ENCODE results near the gene DEDD.

DEDD gene

GRCh38 chr1:161114556-161114955 lies 17.9 kb downstream of the DEDD start:
- peaks cover 2% of the 10 kb centered on the region for H3K36me3 ChIP-seq (ENCODE audit: control insufficient read depth, insufficient read depth, low read length)
- no peak overlapping the region for H3K4me3 ChIP-seq (ENCODE audit: low read length)
- H3K4me1 ChIP-seq (ENCODE audit: control insufficient read depth, insufficient read depth, low read length), result peaks cover 11% of the 10 kb centered on the region
- H3K27ac ChIP-seq (ENCODE audit: low read depth, low read length), result no peak overlapping the region
- H3K9ac ChIP-seq (ENCODE audit: low read length), result no peak overlapping the region
- H3K27me3 ChIP-seq (ENCODE audit: control insufficient read depth, insufficient read depth, low read length), result no peaks in the 10 kb centered on the region

DNA sequence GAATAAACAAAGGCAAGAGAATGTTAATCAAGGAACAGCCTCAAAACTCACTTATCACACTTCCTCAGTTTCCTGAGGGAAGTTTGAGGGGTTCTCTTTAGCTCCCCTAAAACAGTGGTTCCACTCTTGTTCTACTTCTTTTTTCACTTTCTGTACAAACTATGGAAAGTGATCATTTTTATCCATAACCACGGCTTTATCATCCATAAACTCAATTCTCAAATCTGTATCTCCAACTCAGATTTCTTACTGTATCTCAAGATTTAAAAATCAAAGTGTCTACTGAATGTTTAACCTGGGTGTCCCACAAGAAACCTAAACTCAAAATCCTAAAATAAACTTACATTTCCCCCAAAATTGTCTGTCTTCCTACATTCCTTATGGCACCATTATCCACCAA lies 18.6 kb downstream of the DEDD start:
- Histone ChIP-seq H3K4me3 (ENCODE audit: low read length) (no peak overlapping the region), H3K27me3 (ENCODE audit: control insufficient read depth, insufficient read depth, low read length) (no peaks in the 10 kb centered on the region), H3K27ac (ENCODE audit: low read depth, low read length) (no peak overlapping the region), H3K4me1 (ENCODE audit: control insufficient read depth, insufficient read depth, low read length) (peaks cover 5% of the 10 kb centered on the region), H3K9ac (ENCODE audit: low read length) (no peak overlapping the region), H3K36me3 (ENCODE audit: control insufficient read depth, insufficient read depth, low read length) (peaks cover 3% of the 10 kb centered on the region)

DNA sequence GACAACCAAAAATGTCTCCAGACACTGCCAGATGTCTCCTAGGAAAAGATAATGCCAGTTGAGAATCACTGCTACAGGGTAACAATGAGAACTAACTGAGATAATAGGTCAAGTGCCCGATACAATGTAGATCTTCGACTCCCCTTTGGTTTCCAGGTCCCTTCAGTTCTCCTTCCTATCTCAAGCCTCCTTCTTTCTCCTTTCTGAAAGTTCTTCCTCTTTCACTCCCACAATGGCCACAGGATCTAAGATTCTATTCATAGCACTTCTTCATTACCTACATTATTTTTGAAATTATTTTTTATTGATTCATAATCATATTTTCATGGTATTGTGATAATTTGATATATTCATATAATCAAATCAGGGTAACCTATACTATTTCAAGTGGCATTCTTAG lies 20.9 kb downstream of the DEDD start:
- H3K36me3 ChIP-seq (ENCODE audit: control insufficient read depth, insufficient read depth, low read length), result peaks cover 3% of the 10 kb centered on the region
- no peak overlapping the region for H3K9ac ChIP-seq (ENCODE audit: low read length)
- H3K27me3 ChIP-seq (ENCODE audit: control insufficient read depth, insufficient read depth, low read length), result no peaks in the 10 kb centered on the region
- no peaks in the 10 kb centered on the region for H3K4me1 ChIP-seq (ENCODE audit: control insufficient read depth, insufficient read depth, low read length)
- H3K4me3 ChIP-seq (ENCODE audit: low read length), result no peak overlapping the region
- H3K27ac ChIP-seq (ENCODE audit: low read depth, low read length), result no peak overlapping the region

DNA sequence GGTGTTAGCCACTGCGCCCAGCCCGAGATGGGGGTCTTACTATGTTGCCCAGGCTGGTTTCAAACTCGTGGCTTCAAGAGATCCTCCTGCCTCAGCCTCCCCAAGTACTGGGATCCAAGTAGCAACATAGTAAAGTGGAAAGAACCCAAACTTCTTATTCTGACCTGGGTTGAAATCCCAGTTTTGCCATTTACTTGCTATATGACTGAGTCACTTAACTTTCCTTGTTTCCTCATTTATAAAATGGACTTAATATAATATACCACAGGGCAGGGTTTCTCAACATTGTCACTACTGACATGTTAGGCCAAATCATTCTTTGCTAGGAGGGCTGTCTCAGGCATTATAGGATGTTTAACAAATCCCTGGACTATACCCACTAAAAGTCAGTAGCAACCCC lies 21.4 kb downstream of the DEDD start:
- Histone ChIP-seq H3K27ac (ENCODE audit: low read depth, low read length) (no peak overlapping the region), H3K36me3 (ENCODE audit: control insufficient read depth, insufficient read depth, low read length) (peaks cover 3% of the 10 kb centered on the region), H3K9ac (ENCODE audit: low read length) (no peak overlapping the region)

GRCh38 chr1:161106431-161106830 lies 26.0 kb downstream of the DEDD start:
- H3K9ac ChIP-seq (ENCODE audit: low read length), result no peak overlapping the region
- H3K36me3 ChIP-seq (ENCODE audit: control insufficient read depth, insufficient read depth, low read length), result peaks cover 12% of the 10 kb centered on the region
- H3K27me3 ChIP-seq (ENCODE audit: control insufficient read depth, insufficient read depth, low read length), result no peaks in the 10 kb centered on the region
- H3K27ac ChIP-seq (ENCODE audit: low read depth, low read length), result no peak overlapping the region
- H3K4me3 ChIP-seq (ENCODE audit: low read length), result no peak overlapping the region
- H3K4me1 ChIP-seq (ENCODE audit: control insufficient read depth, insufficient read depth, low read length), result no peaks in the 10 kb centered on the region

More for the DNA sequence above, 21.4 kb downstream of the DEDD start:
- no peaks in the 10 kb centered on the region for H3K27me3 ChIP-seq (ENCODE audit: control insufficient read depth, insufficient read depth, low read length)
- H3K4me3 ChIP-seq (ENCODE audit: low read length), result no peak overlapping the region
- H3K4me1 ChIP-seq (ENCODE audit: control insufficient read depth, insufficient read depth, low read length), result no peaks in the 10 kb centered on the region

- Histone ChIP-seq H3K4me1 (ENCODE audit: control insufficient read depth, insufficient read depth, low read length) (peaks cover 3% of the 10 kb centered on the region), H3K36me3 (ENCODE audit: control insufficient read depth, insufficient read depth, low read length) (peaks cover 9% of the 10 kb centered on the region), H3K4me3 (ENCODE audit: low read length) (no peak overlapping the region), H3K27me3 (ENCODE audit: control insufficient read depth, insufficient read depth, low read length) (no peaks in the 10 kb centered on the region), H3K9ac (ENCODE audit: low read length) (no peak overlapping the region), H3K27ac (ENCODE audit: low read depth, low read length) (no peak overlapping the region)
These were observed 31.9 kb downstream of the DEDD start for GRCh38 chr1:161100556-161100955.

- Histone ChIP-seq H3K4me1 (ENCODE audit: control insufficient read depth, insufficient read depth, low read length) (peaks cover 3% of the 10 kb centered on the region), H3K27ac (ENCODE audit: low read depth, low read length) (peak overlapping the region; percentile 69), H3K4me3 (ENCODE audit: low read length) (peak overlapping the region; percentile 76), H3K36me3 (ENCODE audit: control insufficient read depth, insufficient read depth, low read length) (peaks cover 9% of the 10 kb centered on the region), H3K27me3 (ENCODE audit: control insufficient read depth, insufficient read depth, low read length) (no peaks in the 10 kb centered on the region), H3K9ac (ENCODE audit: low read length) (no peak overlapping the region)
These were observed 33.2 kb downstream of the DEDD start for GRCh38 chr1:161099090-161099802.

- H3K27me3 ChIP-seq (ENCODE audit: control insufficient read depth, insufficient read depth, low read length), result no peaks in the 10 kb centered on the region
- peaks cover 9% of the 10 kb centered on the region for H3K36me3 ChIP-seq (ENCODE audit: control insufficient read depth, insufficient read depth, low read length)
- H3K27ac ChIP-seq (ENCODE audit: low read depth, low read length), result peak within 1 kb of the TSS; percentile 69
- peak within 1 kb of the TSS; percentile 76 for H3K4me3 ChIP-seq (ENCODE audit: low read length)
- peak within 1 kb of the TSS; percentile 45 for H3K9ac ChIP-seq (ENCODE audit: low read length)
- H3K4me1 ChIP-seq (ENCODE audit: control insufficient read depth, insufficient read depth, low read length), result peaks cover 3% of the 10 kb centered on the region
These were observed 34.0 kb downstream of the DEDD start, which contains the start of gene KLHDC9 for GRCh38 chr1:161098210-161099068. Gene KLHDC9 (plus strand): TSS chr1:161098361. CDS start chr1:161098536, 175 bp downstream.

DNA sequence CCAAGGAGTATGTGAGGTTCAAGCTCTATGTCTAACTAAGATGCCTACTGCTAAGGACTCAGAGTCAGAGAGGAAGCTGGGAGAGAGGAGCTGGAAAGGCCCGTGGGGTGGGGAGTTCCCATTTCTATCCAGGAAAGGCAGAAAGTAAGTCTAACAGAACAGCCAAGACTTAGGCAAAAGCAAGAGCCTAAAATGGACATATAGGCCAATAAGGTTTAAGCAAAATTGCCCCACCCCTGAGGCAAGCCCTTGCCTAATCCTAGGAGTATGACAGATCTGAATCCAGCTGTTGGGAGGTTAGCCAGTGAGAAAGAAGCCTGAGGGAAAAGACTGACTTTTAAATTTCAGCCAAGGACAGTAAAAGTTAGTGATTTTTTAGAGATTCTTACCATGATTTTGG lies 35.9 kb downstream of the DEDD start:
- H3K27me3 ChIP-seq (ENCODE audit: control insufficient read depth, insufficient read depth, low read length), result no peaks in the 10 kb centered on the region
- peaks cover 3% of the 10 kb centered on the region for H3K4me1 ChIP-seq (ENCODE audit: control insufficient read depth, insufficient read depth, low read length)
- H3K27ac ChIP-seq (ENCODE audit: low read depth, low read length), result no peak overlapping the region
- H3K4me3 ChIP-seq (ENCODE audit: low read length), result no peak overlapping the region
- H3K36me3 ChIP-seq (ENCODE audit: control insufficient read depth, insufficient read depth, low read length), result peaks cover 1% of the 10 kb centered on the region
- H3K9ac ChIP-seq (ENCODE audit: low read length), result no peak overlapping the region

- Histone ChIP-seq H3K27ac (ENCODE audit: low read depth, low read length) (no peak overlapping the region), H3K4me3 (ENCODE audit: low read length) (no peak overlapping the region), H3K36me3 (ENCODE audit: control insufficient read depth, insufficient read depth, low read length) (no peaks in the 10 kb centered on the region), H3K9ac (ENCODE audit: low read length) (no peak overlapping the region), H3K27me3 (ENCODE audit: control insufficient read depth, insufficient read depth, low read length) (no peaks in the 10 kb centered on the region), H3K4me1 (ENCODE audit: control insufficient read depth, insufficient read depth, low read length) (peaks cover 3% of the 10 kb centered on the region)
These were observed 36.5 kb downstream of the DEDD start for GRCh38 chr1:161096015-161096414.

DNA sequence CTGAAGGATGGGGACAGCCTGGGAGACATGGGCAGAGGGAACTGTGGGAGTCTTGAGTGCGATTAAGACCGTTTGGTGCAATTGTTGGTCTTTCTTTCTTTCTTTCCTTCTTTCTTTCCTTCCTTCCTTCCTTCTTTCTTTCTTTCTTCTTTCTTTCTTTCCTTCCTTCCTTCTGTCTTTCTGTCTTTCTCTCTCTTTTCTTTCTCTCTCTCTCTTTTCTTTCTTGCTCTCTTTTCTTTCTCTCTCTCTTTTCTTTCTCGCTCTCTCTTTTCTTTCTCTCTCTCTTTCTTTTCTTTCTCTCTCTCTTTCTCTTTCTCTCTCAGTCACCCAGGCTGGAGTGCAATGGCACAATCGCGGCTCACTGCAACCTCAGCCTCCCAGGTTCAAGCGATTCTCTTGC lies 37.2 kb downstream of the DEDD start:
- H3K4me3 ChIP-seq (ENCODE audit: low read length), result no peak overlapping the region
- H3K9ac ChIP-seq (ENCODE audit: low read length), result no peak overlapping the region
- no peak overlapping the region for H3K27ac ChIP-seq (ENCODE audit: low read depth, low read length)
- no peaks in the 10 kb centered on the region for H3K27me3 ChIP-seq (ENCODE audit: control insufficient read depth, insufficient read depth, low read length)
- no peaks in the 10 kb centered on the region for H3K36me3 ChIP-seq (ENCODE audit: control insufficient read depth, insufficient read depth, low read length)
- H3K4me1 ChIP-seq (ENCODE audit: control insufficient read depth, insufficient read depth, low read length), result peaks cover 3% of the 10 kb centered on the region

- Histone ChIP-seq H3K4me3 (ENCODE audit: low read length) (no peak overlapping the region), H3K27me3 (ENCODE audit: control insufficient read depth, insufficient read depth, low read length) (no peaks in the 10 kb centered on the region), H3K36me3 (ENCODE audit: control insufficient read depth, insufficient read depth, low read length) (no peaks in the 10 kb centered on the region), H3K9ac (ENCODE audit: low read length) (no peak overlapping the region), H3K27ac (ENCODE audit: low read depth, low read length) (no peak overlapping the region), H3K4me1 (ENCODE audit: control insufficient read depth, insufficient read depth, low read length) (peaks cover 3% of the 10 kb centered on the region)
These were observed 38.0 kb downstream of the DEDD start for GRCh38 chr1:161094481-161094880.

All from rectal smooth muscle tissue (tissue), 1 donor.